ENCODE measurements around the gene GTPBP2. TPM values are rescaled to one million over a fixed set of nuclear protein-coding genes. Genes with fewer than 3 reads are reported as not detected.
A peak's percentile ranks its signal among the peaks of the same experiment; 100 is the strongest.

The GTPBP2 gene
- total and polyA plus RNA-seq, 2 of the 4 experiments (the other 2 are of a cell fraction): 38.4 to 86.6 TPM

- BruUV-seq (replicated peaks): no TSS peak
- H2AK9ac ChIP-seq (replicated peaks; ENCODE audit: low read depth, low read length, poor library complexity): no peak overlapping the region
- no peak overlapping the region for H4K8ac ChIP-seq (ENCODE audit: low read depth in 2 of 2, low read length in 2 of 2)
- in situ Hi-C loops (cut with MboI; ENCODE audit: low sequenced_read_pairs): loop anchor here (25.0 kb wide), 1 partner anchor 909 kb away; no protein-coding TSS in a partner anchor
- CTCF ChIA-PET: no interaction called here
- H3K4me2 ChIP-seq (ENCODE audit: low read depth, low read length): no peak overlapping the region
- H3K4me3 ChIP-seq (ENCODE audit: insufficient read depth, low read depth, low read length): no peak overlapping the region
- no CpG with 5 or more reads among the region's 5 CpGs for WGBS, 2 experiments (ENCODE audit: extremely low coverage in 2 of 2, insufficient read length in 1 of 2)
- ATAC-seq (ENCODE audit: low read depth) (no peak), DNase-seq (peak; percentile 47)
- TF ChIP-seq MAFK (IDR thresholded peaks at IDR 0.05; ENCODE audit: low read depth, low read length) (no peak), RCOR1 (IDR thresholded peaks at IDR 0.05; ENCODE audit: insufficient replicate concordance, low read length) (no peak), RFX5 (IDR thresholded peaks at IDR 0.05; ENCODE audit: low read depth, low read length) (no peak), CHD1 (IDR thresholded peaks at IDR 0.05; ENCODE audit: low read depth, low read length) (no peak), NFE2L2 (IDR thresholded peaks at IDR 0.05; ENCODE audit: low read depth, low read length) (no peak), RAD21 (IDR thresholded peaks at IDR 0.05; ENCODE audit: low read length) (no peak), CEBPB (IDR thresholded peaks at IDR 0.05; ENCODE audit: low read depth, low read length) (peak; percentile 75; the same call in 1 of the 2 replicates), SMC3 (IDR thresholded peaks at IDR 0.05; ENCODE audit: low read depth, low read length) (no peak), CTCF (conservative IDR thresholded peaks at IDR 0.05; ENCODE audit: low read depth, low read length) (no peak)
- H2BK5ac ChIP-seq (ENCODE audit: low read depth, low read length, poor library complexity, severe bottlenecking): no peak overlapping the region
- peaks cover 3% of the 10 kb centered on the region; the same call in 1 of the 2 replicates for H3K9me1 ChIP-seq (ENCODE audit: insufficient read depth, low read length)
- no peak overlapping the region for H2BK120ac ChIP-seq (ENCODE audit: low read depth, low read length)
- no peaks in the 10 kb centered on the region for H3K9me3 ChIP-seq (ENCODE audit: control insufficient read depth, insufficient read depth, low read length)
- H3K4me1 ChIP-seq (ENCODE audit: control insufficient read depth, insufficient read depth, low read length): no peaks in the 10 kb centered on the region
- H2AFZ ChIP-seq (replicated peaks; ENCODE audit: low read length, poor library complexity): no peak overlapping the region
- H3K27ac ChIP-seq (ENCODE audit: insufficient read depth, low read length): no peak overlapping the region
- H3K23ac ChIP-seq (ENCODE audit: low read depth, low read length): no peak overlapping the region
- peaks cover 14 to 27% of the 10 kb centered on the region in 2 experiments for H3K79me1 ChIP-seq (ENCODE audit: low read depth in 1 of 2, low read length in 2 of 2)
- no peak overlapping the region for H4K91ac ChIP-seq (ENCODE audit: insufficient read depth, low read depth, low read length)
- no peak overlapping the region for H3K56ac ChIP-seq (ENCODE audit: extremely low read depth, insufficient read depth, low read length)
- POLR2A ChIA-PET (ENCODE audit: unreplicated experiment): no interaction called here
- H3K9ac ChIP-seq (ENCODE audit: low read depth, low read length): no peak overlapping the region
- H4K5ac ChIP-seq (ENCODE audit: low read depth, low read length): no peak overlapping the region
- intact Hi-C loops (cut with micrococcal nuclease): loop anchor here (5.0 kb wide), 1 partner anchor 34 kb away; no protein-coding TSS in a partner anchor
- H3K4ac ChIP-seq (ENCODE audit: low read depth, low read length): no peak overlapping the region
- H2AK5ac ChIP-seq (ENCODE audit: low read depth, low read length): no peak overlapping the region
- dilution Hi-C loops (cut with HindIII; ENCODE audit: low sequenced_read_pairs, unreplicated experiment): no loop called here
- peaks cover 37% of the 10 kb centered on the region for H3K36me3 ChIP-seq (ENCODE audit: control insufficient read depth, insufficient read depth, low read length)
- no peak overlapping the region for H2BK20ac ChIP-seq (ENCODE audit: low read depth, low read length)
- H2BK15ac ChIP-seq (ENCODE audit: low read depth, low read length): no peak overlapping the region
- no peak overlapping the region for H3K18ac ChIP-seq (ENCODE audit: low read depth, low read length)
- no peaks in the 10 kb centered on the region for H4K20me1 ChIP-seq (ENCODE audit: insufficient read depth, low read length)
- H3K14ac ChIP-seq (replicated peaks; ENCODE audit: low read depth, low read length): no peak overlapping the region
- H3K27me3 ChIP-seq (ENCODE audit: control insufficient read depth, insufficient read depth, low read length): no peaks in the 10 kb centered on the region
Observed at GRCh38 chr6:43570876-43571441, 58.1 kb downstream of the GTPBP2 start.

Measured in IMR-90 (cell line).